C4-2B (cell line): Measurements from ENCODE around the gene TRERF1.

Source experiments
- ZFX ChIP-seq: fragments of 450-650 bp; IDR thresholded peaks from 2 replicates; pipeline ENCODE4 v1.6.1; 2017
- TF ChIP-seq, protein P1 (sequence below): fragments of 450-650 bp; conservative IDR thresholded peaks from 2 replicates; pipeline ENCODE4 v1.5.1; 2017; ENCODE audit warnings: mild to moderate bottlenecking

GRCh38 chr6:42389736-42390135 lies 62.0 kb downstream of the TRERF1 start:
- TF ChIP-seq, protein P1, sequence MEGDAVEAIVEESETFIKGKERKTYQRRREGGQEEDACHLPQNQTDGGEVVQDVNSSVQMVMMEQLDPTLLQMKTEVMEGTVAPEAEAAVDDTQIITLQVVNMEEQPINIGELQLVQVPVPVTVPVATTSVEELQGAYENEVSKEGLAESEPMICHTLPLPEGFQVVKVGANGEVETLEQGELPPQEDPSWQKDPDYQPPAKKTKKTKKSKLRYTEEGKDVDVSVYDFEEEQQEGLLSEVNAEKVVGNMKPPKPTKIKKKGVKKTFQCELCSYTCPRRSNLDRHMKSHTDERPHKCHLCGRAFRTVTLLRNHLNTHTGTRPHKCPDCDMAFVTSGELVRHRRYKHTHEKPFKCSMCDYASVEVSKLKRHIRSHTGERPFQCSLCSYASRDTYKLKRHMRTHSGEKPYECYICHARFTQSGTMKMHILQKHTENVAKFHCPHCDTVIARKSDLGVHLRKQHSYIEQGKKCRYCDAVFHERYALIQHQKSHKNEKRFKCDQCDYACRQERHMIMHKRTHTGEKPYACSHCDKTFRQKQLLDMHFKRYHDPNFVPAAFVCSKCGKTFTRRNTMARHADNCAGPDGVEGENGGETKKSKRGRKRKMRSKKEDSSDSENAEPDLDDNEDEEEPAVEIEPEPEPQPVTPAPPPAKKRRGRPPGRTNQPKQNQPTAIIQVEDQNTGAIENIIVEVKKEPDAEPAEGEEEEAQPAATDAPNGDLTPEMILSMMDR = no peak
- TF ChIP-seq ZFX = no peak
